Stimulated activated CD8-positive, alpha-beta memory T cell treated with anti-CD3 and anti-CD28 coated beads, Interleukin-12 subunit alpha, Interleukin-12 subunit beta, amount 100 ng/mL, for 24 hours (primary cell): ENCODE measurements around the gene USP31.
"Not testable (repeated sequence)": the region's sequence is repeated elsewhere in the genome, so short reads cannot be mapped to it uniquely, and the experiment has no call there.

Source experiments
- DNase-seq: peaks from one replicate; pipeline ENCODE4 v3.0.0-alpha.2; 2020; ENCODE audit errors: extremely low read depth

The USP31 gene

GRCh38 chr16:23156110-23156509 lies 6.9 kb upstream of the USP31 start:
- no peak for DNase-seq

GRCh38 chr16:23155445-23156049 lies 6.3 kb upstream of the USP31 start:
- no peak for DNase-seq

- no peak for DNase-seq
Observed at GRCh38 chr16:23152386-23153178, 3.3 kb upstream of the USP31 start.

- no peak for DNase-seq
Observed at GRCh38 chr16:23149993-23150364, 727 bp upstream of the USP31 start.

- peak; percentile 2 for DNase-seq
Observed at GRCh38 chr16:23148513-23149266, 562 bp downstream of the USP31 start.

GRCh38 chr16:23148166-23148512 lies 1.1 kb downstream of the USP31 start:
- no peak for DNase-seq

GRCh38 chr16:23147666-23148065 lies 1.6 kb downstream of the USP31 start:
- DNase-seq = no peak

GRCh38 chr16:23146877-23147601 lies 2.2 kb downstream of the USP31 start:
- no peak for DNase-seq

- no peak for DNase-seq
Observed at GRCh38 chr16:23145608-23146007, 3.6 kb downstream of the USP31 start.

GRCh38 chr16:23145186-23145585 lies 4.1 kb downstream of the USP31 start:
- no peak for DNase-seq

GRCh38 chr16:23144393-23144792 lies 4.9 kb downstream of the USP31 start:
- not testable (repeated sequence) for DNase-seq

- no peak for DNase-seq
Observed at GRCh38 chr16:23143391-23143790, 5.9 kb downstream of the USP31 start.

- no peak for DNase-seq
Observed at GRCh38 chr16:23141959-23142740, 7.1 kb downstream of the USP31 start.

- no peak for DNase-seq
Observed at GRCh38 chr16:23141500-23141899, 7.8 kb downstream of the USP31 start.

- no peak for DNase-seq
Observed at GRCh38 chr16:23141033-23141432, 8.2 kb downstream of the USP31 start.

- no peak for DNase-seq
Observed at GRCh38 chr16:23140107-23140506, 9.1 kb downstream of the USP31 start.

GRCh38 chr16:23137818-23138217 lies 11.4 kb downstream of the USP31 start:
- DNase-seq = no peak

- no peak for DNase-seq
Observed at GRCh38 chr16:23137256-23137655, 12.0 kb downstream of the USP31 start.

- DNase-seq = no peak
Observed at GRCh38 chr16:23134274-23134673, 15.0 kb downstream of the USP31 start.

- no peak for DNase-seq
Observed at GRCh38 chr16:23132775-23133463, 16.3 kb downstream of the USP31 start.
